ENCODE data around the gene MPHOSPH10.
"Not testable (repeated sequence)": the region's sequence is repeated elsewhere in the genome, so short reads cannot be mapped to it uniquely, and the experiment has no call there.

The MPHOSPH10 gene

GRCh38 chr2:71183306-71184115 lies 53.1 kb downstream of the MPHOSPH10 start:
- H3K4me3 ChIP-seq (ENCODE audit: low read length); H3K27ac ChIP-seq (ENCODE audit: low read length); H3K9me3 ChIP-seq (ENCODE audit: insufficient read depth, low read depth, low read length); H3K36me3 ChIP-seq (ENCODE audit: insufficient read depth, low read depth, low read length); H3K27me3 ChIP-seq (ENCODE audit: insufficient read depth, low read length); H3K9ac ChIP-seq (ENCODE audit: low read depth, low read length): not testable (repeated sequence)
- peaks cover 32% of the 10 kb centered on the region; the same call in 1 of the 2 replicates for H3K4me1 ChIP-seq (ENCODE audit: insufficient read depth, low read length)

DNA sequence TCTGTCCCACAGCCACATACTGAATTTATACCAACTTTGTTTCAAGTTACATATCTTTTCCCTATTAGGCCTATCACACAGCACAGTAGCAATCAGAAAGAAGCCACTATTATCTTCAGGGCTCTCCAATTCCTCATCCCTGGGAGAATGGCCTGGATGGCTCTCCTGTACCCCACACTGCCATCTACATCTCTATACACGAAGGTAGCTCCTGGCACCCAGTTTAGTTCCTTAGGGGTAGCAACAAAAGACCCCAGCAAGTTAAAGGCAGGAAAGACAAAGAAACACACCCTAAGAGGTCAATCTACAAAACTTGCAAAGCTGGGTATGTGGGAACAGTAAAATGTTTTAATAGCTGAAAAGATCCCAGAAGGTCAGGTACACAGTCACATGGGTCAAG lies 56.5 kb downstream of the MPHOSPH10 start:
- H3K9me3 ChIP-seq (ENCODE audit: insufficient read depth, low read depth, low read length): no peaks in the 10 kb centered on the region
- H3K27me3 ChIP-seq (ENCODE audit: insufficient read depth, low read length): no peaks in the 10 kb centered on the region
- H3K27ac ChIP-seq (ENCODE audit: low read length): no peak overlapping the region
- H3K36me3 ChIP-seq (ENCODE audit: insufficient read depth, low read depth, low read length): no peaks in the 10 kb centered on the region
- peak overlapping the region; percentile 2; the same call in 1 of the 2 replicates for H3K4me3 ChIP-seq (ENCODE audit: low read length)
- no peak overlapping the region for H3K9ac ChIP-seq (ENCODE audit: low read depth, low read length)
- peaks cover 32% of the 10 kb centered on the region; the same call in 1 of the 2 replicates for H3K4me1 ChIP-seq (ENCODE audit: insufficient read depth, low read length)

GRCh38 chr2:71187589-71187988 lies 57.2 kb downstream of the MPHOSPH10 start:
- no peaks in the 10 kb centered on the region for H3K36me3 ChIP-seq (ENCODE audit: insufficient read depth, low read depth, low read length)
- peak overlapping the region; percentile 2; the same call in 1 of the 2 replicates for H3K4me3 ChIP-seq (ENCODE audit: low read length)
- H3K4me1 ChIP-seq (ENCODE audit: insufficient read depth, low read length): peaks cover 30% of the 10 kb centered on the region; the same call in 1 of the 2 replicates
- no peaks in the 10 kb centered on the region for H3K9me3 ChIP-seq (ENCODE audit: insufficient read depth, low read depth, low read length)
- H3K9ac ChIP-seq (ENCODE audit: low read depth, low read length): no peak overlapping the region
- no peak overlapping the region for H3K27ac ChIP-seq (ENCODE audit: low read length)
- H3K27me3 ChIP-seq (ENCODE audit: insufficient read depth, low read length): no peaks in the 10 kb centered on the region

- Histone ChIP-seq H3K4me3 (ENCODE audit: low read length) (no peak overlapping the region), H3K9ac (ENCODE audit: low read depth, low read length) (no peak overlapping the region), H3K27me3 (ENCODE audit: insufficient read depth, low read length) (no peaks in the 10 kb centered on the region), H3K4me1 (ENCODE audit: insufficient read depth, low read length) (peaks cover 23% of the 10 kb centered on the region; the same call in 1 of the 2 replicates), H3K9me3 (ENCODE audit: insufficient read depth, low read depth, low read length) (no peaks in the 10 kb centered on the region), H3K36me3 (ENCODE audit: insufficient read depth, low read depth, low read length) (no peaks in the 10 kb centered on the region), H3K27ac (ENCODE audit: low read length) (no peak overlapping the region)
Measured at GRCh38 chr2:71190656-71191569, 60.5 kb downstream of the MPHOSPH10 start.

GRCh38 chr2:71191570-71191943 lies 61.1 kb downstream of the MPHOSPH10 start:
- H3K36me3 ChIP-seq (ENCODE audit: insufficient read depth, low read depth, low read length): no peaks in the 10 kb centered on the region
- no peak overlapping the region for H3K4me3 ChIP-seq (ENCODE audit: low read length)
- H3K9ac ChIP-seq (ENCODE audit: low read depth, low read length): no peak overlapping the region
- H3K9me3 ChIP-seq (ENCODE audit: insufficient read depth, low read depth, low read length): no peaks in the 10 kb centered on the region
- H3K27me3 ChIP-seq (ENCODE audit: insufficient read depth, low read length): no peaks in the 10 kb centered on the region
- no peak overlapping the region for H3K27ac ChIP-seq (ENCODE audit: low read length)
- H3K4me1 ChIP-seq (ENCODE audit: insufficient read depth, low read length): peaks cover 19% of the 10 kb centered on the region; the same call in 1 of the 2 replicates

Measured in iPS-20b (cell line).